ENCODE data around the gene BDNF.

BDNF gene

GRCh38 chr11:27707676-27708075 lies 7.4 kb upstream of the BDNF start:
- no peak for DNase-seq (ENCODE audit: low read depth in 2 of 3, low spot score in 1 of 3)

- no peak for DNase-seq (ENCODE audit: low read depth in 2 of 3, low spot score in 1 of 3)
Measured at GRCh38 chr11:27705873-27706820, 5.9 kb upstream of the BDNF start.

GRCh38 chr11:27703481-27703880 lies 3.2 kb upstream of the BDNF start:
- DNase-seq (ENCODE audit: low read depth in 2 of 3, low spot score in 1 of 3) = no peak

GRCh38 chr11:27702811-27703210 lies 2.6 kb upstream of the BDNF start:
- DNase-seq (ENCODE audit: low read depth in 2 of 3, low spot score in 1 of 3) = no peak

GRCh38 chr11:27701355-27702105 lies 1.3 kb upstream of the BDNF start:
- DNase-seq (ENCODE audit: low read depth in 2 of 3, low spot score in 1 of 3) = no peak

GRCh38 chr11:27699926-27700350 lies 317 bp downstream of the BDNF start:
- DNase-seq (ENCODE audit: low read depth in 2 of 3, low spot score in 1 of 3) = no peak

- DNase-seq (ENCODE audit: low read depth in 2 of 3, low spot score in 1 of 3) = no peak
Measured at GRCh38 chr11:27699242-27699925, 871 bp downstream of the BDNF start.

GRCh38 chr11:27698872-27699241 lies 1.4 kb downstream of the BDNF start:
- peak; percentile 58 to 66 (median 61) for DNase-seq (ENCODE audit: low read depth in 2 of 3, low spot score in 1 of 3)

GRCh38 chr11:27697679-27698275 lies 2.5 kb downstream of the BDNF start:
- DNase-seq (ENCODE audit: low read depth in 2 of 3, low spot score in 1 of 3) = no peak

GRCh38 chr11:27696961-27697360 lies 3.3 kb downstream of the BDNF start:
- DNase-seq (ENCODE audit: low read depth in 2 of 3, low spot score in 1 of 3) = no peak

GRCh38 chr11:27696115-27696514 lies 4.1 kb downstream of the BDNF start:
- DNase-seq (ENCODE audit: low read depth in 2 of 3, low spot score in 1 of 3) = no peak

GRCh38 chr11:27694992-27695391 lies 5.3 kb downstream of the BDNF start:
- DNase-seq (ENCODE audit: low read depth in 2 of 3, low spot score in 1 of 3) = no peak

- no peak for DNase-seq (ENCODE audit: low read depth in 2 of 3, low spot score in 1 of 3)
Measured at GRCh38 chr11:27693398-27693797, 6.9 kb downstream of the BDNF start.

- DNase-seq (ENCODE audit: low read depth in 2 of 3, low spot score in 1 of 3) = no peak
Measured at GRCh38 chr11:27692781-27693180, 7.5 kb downstream of the BDNF start.

- no peak for DNase-seq (ENCODE audit: low read depth in 2 of 3, low spot score in 1 of 3)
Measured at GRCh38 chr11:27688076-27688475, 12.2 kb downstream of the BDNF start.

GRCh38 chr11:27681664-27682063 lies 18.6 kb downstream of the BDNF start:
- DNase-seq (ENCODE audit: low read depth in 2 of 3, low spot score in 1 of 3) = no peak

GRCh38 chr11:27679136-27680015 lies 20.9 kb downstream of the BDNF start:
- no peak for DNase-seq (ENCODE audit: low read depth in 2 of 3, low spot score in 1 of 3)

GRCh38 chr11:27678242-27678641 lies 22.0 kb downstream of the BDNF start:
- DNase-seq (ENCODE audit: low read depth in 2 of 3, low spot score in 1 of 3) = no peak

GRCh38 chr11:27677108-27677507 lies 23.1 kb downstream of the BDNF start:
- no peak for DNase-seq (ENCODE audit: low read depth in 2 of 3, low spot score in 1 of 3)

- DNase-seq (ENCODE audit: low read depth in 2 of 3, low spot score in 1 of 3) = no peak
Measured at GRCh38 chr11:27673979-27674663, 26.1 kb downstream of the BDNF start.
